ENCODE results near the gene HPN.

GRCh38 chr19:35085947-35086346 is 44.4 kb downstream of the HPN start:
- no peak for TF ChIP-seq POLR2AphosphoS5 (IDR thresholded peaks at IDR 0.05)
- no peak for TF ChIP-seq CTCF (IDR thresholded peaks at IDR 0.05)

All from suprapubic skin (tissue), 3 donors.